HK-2 (cell line): ENCODE measurements around the gene PPP1R1A.

Source experiments
- DNase-seq: peaks from one replicate; pipeline ENCODE4 v3.0.0-alpha.2; 2018; ENCODE audit not compliant: unreplicated experiment

Gene PPP1R1A, protein sequence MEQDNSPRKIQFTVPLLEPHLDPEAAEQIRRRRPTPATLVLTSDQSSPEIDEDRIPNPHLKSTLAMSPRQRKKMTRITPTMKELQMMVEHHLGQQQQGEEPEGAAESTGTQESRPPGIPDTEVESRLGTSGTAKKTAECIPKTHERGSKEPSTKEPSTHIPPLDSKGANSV

GRCh38 chr12:54588110-54588889 lies at the start of gene PPP1R1A:
TSS of gene PPP1R1A (minus strand) at chr12:54588659. CDS start at chr12:54588488, 171 bp downstream.
- DNase-seq, result no peak

DNA sequence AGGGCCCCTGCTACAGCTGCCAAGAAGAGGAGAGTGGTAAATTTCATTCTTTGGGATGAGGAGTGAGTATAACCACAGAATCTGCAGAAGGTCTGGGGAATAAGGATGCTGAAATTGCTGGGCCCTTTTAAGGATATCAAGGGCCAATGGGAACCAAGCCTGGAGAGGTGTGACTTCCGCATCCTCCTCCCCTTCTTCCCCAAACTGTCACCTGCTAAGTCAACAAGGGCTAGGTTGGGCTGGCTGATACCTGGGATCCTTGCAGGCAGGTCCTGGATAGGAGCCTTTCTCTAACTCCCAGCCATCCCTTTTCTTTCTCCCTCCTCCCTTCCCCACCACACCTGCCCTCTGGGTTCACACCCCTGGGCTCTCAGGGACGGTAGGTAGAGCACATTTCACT lies 46.3 kb upstream of the PPP1R1A start, which contains the start of gene LACRT:
Gene LACRT, minus strand, starts transcription at position 101 of the 400 bp plus-strand sequence. Its CDS starts 54 bp downstream, at position 47.
- no peak for DNase-seq

GRCh38 chr12:54631988-54632728 lies 43.7 kb upstream of the PPP1R1A start:
- no peak for DNase-seq

DNA sequence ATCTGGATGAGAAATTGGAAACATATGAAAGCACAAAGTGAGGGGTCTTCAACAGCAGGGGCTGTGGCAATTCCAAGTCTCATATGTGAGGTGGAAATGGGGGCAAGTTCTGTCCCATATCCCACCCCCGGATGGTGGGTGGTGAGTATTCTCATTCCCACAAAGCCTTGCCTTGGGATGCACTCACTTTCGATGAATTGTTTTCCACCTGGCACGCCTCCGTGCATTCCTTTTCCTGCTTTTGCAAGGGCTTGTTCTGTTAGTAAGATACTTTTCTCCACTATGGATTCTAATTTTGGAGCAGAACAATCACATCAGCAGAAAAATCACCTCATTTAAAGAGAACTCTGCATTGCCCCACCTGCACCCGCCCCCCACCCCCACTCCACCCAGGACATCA lies 43.1 kb upstream of the PPP1R1A start:
- DNase-seq, result no peak

GRCh38 chr12:54629925-54630324 lies 41.5 kb upstream of the PPP1R1A start:
- no peak for DNase-seq

DNA sequence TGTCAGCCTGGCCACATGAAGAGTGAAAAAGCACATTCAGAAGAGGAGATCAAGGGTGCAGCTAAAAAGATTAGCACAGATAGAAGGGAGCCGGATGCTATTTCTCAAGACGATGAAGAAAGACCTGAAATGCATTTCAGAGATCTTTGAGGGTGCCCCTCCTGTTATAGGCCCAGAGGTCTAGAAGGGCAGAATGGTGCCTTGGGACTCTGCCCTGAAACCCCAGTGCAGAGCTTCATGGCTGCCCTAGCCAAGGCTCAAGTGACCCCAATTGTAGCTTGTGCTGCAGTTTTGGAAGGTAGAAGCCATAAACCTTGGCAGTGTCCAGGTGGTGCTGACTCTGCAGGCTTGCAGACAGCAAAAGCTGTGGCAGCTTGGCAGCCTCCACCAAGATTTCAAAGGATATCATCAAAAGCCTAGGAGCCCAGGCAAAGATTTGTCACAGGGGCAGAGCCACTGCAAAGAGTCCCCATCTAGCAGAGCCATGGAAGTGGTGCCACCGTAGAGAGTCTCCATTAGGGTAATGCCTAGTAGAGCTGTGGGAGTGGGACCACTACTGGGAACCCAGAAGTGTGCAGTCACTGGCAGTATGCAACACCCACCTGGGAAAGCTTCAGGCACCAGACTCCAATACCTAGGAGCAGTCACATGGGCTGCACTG lies 39.9 kb upstream of the PPP1R1A start:
- no peak for DNase-seq

GRCh38 chr12:54627304-54627703 lies 38.8 kb upstream of the PPP1R1A start:
- DNase-seq, result no peak

DNA sequence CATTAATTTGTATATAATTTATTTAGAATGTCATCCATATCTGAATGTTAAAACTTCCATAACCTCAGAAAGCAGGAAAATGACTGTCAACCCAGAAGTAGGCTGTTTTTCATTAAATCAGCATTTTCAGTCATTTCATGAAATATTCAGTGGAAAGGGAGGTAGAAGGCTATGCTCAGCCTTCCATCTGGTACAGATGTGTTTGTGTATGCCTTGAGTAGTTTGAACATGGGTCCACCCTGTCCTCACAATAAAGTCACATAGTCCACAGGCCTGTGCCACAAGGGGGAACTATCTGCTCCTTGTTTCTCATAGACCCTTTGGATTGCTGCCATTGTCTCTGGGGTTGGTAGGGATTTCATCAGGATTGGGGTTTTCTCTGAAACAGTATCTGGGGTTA lies 37.1 kb upstream of the PPP1R1A start:
- no peak for DNase-seq

GRCh38 chr12:54624315-54625279 lies 36.1 kb upstream of the PPP1R1A start:
- DNase-seq, result no peak

DNA sequence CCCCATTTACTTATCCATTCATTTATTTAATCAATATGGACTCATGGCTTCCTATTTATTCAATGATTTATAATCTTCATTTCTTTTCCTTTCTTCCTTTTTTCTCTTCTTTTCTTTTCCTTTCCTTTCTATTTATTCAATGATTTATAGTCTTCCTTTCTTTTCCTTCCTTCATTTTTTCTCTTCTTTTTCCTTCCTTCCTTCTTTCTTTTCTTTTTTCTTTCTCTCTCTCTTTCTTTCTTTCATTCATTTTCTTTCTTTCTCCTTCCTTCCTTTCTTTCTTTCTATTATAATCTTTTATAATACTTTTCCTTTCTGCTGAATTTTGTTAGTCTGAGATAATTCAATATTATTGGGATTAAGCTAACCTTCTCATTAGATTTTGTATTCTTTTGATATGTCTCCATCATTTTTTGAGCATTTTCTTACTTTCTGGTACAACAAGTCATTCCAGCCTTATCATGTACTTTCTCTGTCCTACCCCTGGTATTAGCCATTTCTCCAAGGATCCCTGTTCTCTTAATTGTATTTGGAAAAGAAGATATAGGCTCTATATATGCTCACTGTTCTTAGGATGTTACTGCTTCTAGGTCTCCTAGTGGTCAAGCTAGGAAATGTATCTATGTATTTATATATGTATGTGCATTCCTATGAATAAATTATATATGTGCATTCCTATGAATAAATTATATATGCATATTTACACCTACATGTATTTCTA lies 34.2 kb upstream of the PPP1R1A start:
- no peak for DNase-seq

DNA sequence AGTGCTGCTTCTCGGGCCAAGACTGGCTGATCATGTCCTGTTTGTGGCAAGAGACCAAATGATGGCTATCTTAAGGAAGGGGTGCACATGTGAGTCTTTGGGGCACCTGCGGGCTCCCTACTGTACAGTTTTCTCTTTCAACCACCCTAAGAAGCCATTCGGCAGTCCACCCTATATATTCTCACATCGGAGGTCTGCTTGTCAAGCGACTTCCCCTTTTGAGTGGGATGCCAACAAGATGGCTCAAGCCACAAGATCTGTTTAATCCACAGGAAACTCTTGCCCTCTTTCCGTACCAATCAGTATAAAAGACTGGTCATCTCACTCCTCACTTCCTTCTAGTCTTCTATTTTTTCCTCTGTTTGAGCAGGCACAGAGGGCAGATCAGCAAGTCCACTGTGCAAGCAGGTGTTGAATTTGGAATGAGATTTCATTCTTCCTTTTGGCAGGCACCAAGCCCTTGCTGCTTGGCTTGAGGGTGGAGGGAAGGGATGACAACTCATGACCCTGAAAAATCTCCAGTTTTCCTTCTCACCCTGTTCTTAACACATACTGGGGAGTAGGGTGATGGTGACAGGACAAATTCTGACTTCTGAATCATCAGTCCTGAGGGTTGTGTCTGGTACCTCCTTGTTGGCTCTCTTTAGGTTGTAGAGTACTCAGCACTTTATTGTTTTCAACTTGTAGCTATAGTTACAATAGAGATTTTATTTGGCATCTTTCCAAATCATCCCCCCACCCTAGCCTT lies 28.6 kb upstream of the PPP1R1A start:
- DNase-seq, result no peak

GRCh38 chr12:54612225-54612750 lies 23.8 kb upstream of the PPP1R1A start:
- DNase-seq, result no peak

- no peak for DNase-seq
These were observed 23.3 kb upstream of the PPP1R1A start for GRCh38 chr12:54611715-54612149.

GRCh38 chr12:54608769-54609168 lies 20.3 kb upstream of the PPP1R1A start:
- no peak for DNase-seq

GRCh38 chr12:54608156-54608555 lies 19.7 kb upstream of the PPP1R1A start:
- no peak for DNase-seq

GRCh38 chr12:54606556-54606955 lies 18.1 kb upstream of the PPP1R1A start:
- DNase-seq, result no peak

DNA sequence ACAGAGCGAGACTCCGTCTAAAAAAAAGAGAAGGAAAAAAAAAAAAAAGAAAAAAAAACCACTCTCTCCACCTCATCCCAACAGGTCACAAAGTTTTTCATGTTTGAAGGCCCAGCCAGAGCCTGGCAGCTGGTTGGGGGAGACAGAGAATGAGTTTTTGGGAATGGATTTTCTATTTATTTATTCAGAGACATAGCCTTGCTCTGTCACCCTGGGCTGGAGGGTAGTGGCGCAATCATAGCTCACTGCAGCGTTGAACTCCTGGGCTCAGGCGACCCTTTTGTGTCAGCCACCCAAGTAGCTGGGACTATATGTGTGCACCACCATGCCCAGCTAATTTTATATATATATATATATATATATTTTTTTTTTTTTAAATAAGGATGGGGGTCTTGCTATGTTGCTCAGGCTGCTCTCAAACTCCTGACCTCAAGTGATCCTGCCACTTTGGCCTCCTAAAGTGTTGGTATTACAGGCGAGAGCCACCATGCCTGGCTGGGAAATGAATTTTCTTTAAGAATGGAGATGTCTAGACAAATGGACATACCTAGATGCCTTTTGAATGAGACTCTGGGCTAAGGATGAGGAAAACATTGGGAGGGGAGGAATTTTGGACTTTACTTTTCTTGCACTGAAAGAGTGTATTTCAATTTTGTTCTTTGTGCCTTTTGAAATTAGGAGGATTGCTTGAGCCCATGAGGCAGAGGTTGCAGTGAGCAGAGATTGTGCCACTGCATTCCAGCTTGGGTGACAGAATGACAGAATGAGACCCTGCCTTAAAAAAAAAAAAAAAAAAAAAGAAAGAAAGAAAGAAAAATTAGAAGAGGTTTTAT lies 16.9 kb upstream of the PPP1R1A start:
- no peak for DNase-seq

DNA sequence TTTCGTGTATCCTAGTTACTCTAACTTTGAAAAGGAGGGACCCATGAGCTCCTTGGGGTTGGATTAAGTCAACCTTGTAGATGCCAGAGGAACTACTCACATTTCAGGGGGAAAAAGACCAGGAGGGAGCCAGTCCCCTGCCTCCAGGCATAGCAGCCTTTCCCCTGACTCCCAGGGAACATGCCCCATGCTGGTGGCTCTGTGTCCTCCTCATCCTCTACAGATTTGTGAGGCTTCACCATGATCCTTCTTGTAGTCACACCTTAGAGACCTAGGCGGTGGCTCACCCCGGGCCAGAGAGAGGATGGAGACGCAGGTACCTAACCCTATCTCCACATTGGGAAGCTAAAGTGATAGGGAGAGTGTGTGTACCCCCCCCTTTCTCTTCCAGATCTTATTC lies 16.0 kb upstream of the PPP1R1A start:
- no peak for DNase-seq
